Memory B cell (primary cell): Measurements from ENCODE around the gene EHMT1.
"Not testable (repeated sequence)": the region's sequence is repeated elsewhere in the genome, so short reads cannot be mapped to it uniquely, and the experiment has no call there.

Source experiments
- ATAC-seq: fragments of 150-1000 bp; cut with Tn5 transposase; 2 replicates; pipeline ENCODE4 v1.10.0; 2021; ENCODE audit warnings: low read depth, mild to moderate bottlenecking, moderate library complexity
- DNase-seq, 2 donors: peaks; one replicate each; pipeline ENCODE4 v3.0.0; 2022; ENCODE audit warnings: low spot score in 2 of 2
- H3K27ac Mint-ChIP-seq: one replicate; pipeline ENCODE4 v1.8.0; 2022; ENCODE audit warnings: mild to moderate bottlenecking, moderate library complexity, mixed read lengths
- H3K27me3 Mint-ChIP-seq: one replicate; pipeline ENCODE4 v1.8.0; 2022; ENCODE audit warnings: mixed read lengths
- H3K36me3 Mint-ChIP-seq: one replicate; pipeline ENCODE4 v1.8.0; 2022; ENCODE audit warnings: mild to moderate bottlenecking, mixed read lengths
- H3K4me1 Mint-ChIP-seq: one replicate; pipeline ENCODE4 v1.8.0; 2022; ENCODE audit warnings: mixed read lengths
- H3K4me3 Mint-ChIP-seq: one replicate; pipeline ENCODE4 v1.8.0; 2022; ENCODE audit warnings: mild to moderate bottlenecking, moderate library complexity, mixed read lengths
- H3K9me3 Mint-ChIP-seq: one replicate; pipeline ENCODE4 v1.8.0; 2022; ENCODE audit warnings: mixed read lengths

EHMT1 gene

DNA sequence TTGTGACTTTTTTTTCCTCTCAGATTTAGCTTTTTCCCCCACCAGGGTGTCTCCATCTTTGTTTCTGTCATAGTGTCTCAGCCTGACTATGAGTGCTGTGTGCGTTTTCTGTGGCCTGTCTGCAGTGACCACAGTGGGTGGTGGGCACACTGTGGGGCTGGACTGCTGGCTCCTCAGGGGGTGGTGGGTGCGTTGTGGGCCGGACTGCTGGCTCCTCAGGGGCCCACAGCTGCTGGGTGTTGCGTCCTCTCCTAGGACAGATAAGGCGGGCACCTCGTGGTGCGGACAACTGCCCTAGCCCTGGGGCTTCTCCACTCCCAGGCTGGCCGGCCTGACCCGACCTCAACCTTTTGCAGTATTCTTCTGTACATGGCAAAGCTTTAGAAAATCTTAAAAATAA, 100.4 kb downstream of the EHMT1 start:
- Mint-ChIP-seq H3K4me3 (no peak overlapping the region), H3K36me3 (peaks cover 43% of the 10 kb centered on the region)

DNA sequence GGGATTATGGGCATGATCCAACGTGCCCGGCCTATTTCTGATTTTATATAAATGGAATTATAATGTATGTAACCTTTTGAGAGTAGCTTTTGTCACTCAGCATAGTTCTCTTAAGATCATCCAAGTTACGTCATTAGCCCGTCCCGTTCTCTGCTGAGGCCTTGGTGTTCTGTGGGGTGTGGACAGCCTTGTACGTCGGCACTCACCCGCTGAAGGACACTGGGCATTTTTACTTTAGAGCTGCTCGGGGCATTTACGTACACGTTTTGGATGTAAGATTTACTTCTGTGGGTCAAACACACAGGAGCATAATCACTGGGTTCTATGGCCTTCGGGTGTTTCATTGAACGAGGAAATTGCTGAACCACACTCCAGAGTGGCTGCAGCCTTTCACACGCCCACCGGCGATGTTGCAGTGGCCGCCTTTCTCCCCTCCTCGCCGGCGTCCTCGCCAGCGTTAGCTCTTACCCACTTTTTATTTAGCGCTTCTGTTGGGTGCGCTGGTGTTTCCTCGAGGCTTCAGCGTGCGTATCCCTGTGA, 101.8 kb downstream of the EHMT1 start:
- H3K27ac Mint-ChIP-seq = no peak overlapping the region
- ATAC-seq (no peak), DNase-seq (no peak)
- H3K4me3 Mint-ChIP-seq = no peak overlapping the region
- H3K9me3 Mint-ChIP-seq = peaks cover 11% of the 10 kb centered on the region
- H3K4me1 Mint-ChIP-seq = peaks cover 29% of the 10 kb centered on the region
- H3K27me3 Mint-ChIP-seq = no peaks in the 10 kb centered on the region
- H3K36me3 Mint-ChIP-seq = peaks cover 47% of the 10 kb centered on the region

More for the DNA sequence above, 100.4 kb downstream of the EHMT1 start:
- no peak overlapping the region for H3K27ac Mint-ChIP-seq
- H3K4me1 Mint-ChIP-seq = peaks cover 28% of the 10 kb centered on the region
- ATAC-seq (no peak), DNase-seq (no peak)
- peaks cover 8% of the 10 kb centered on the region for H3K9me3 Mint-ChIP-seq
- no peaks in the 10 kb centered on the region for H3K27me3 Mint-ChIP-seq

DNA sequence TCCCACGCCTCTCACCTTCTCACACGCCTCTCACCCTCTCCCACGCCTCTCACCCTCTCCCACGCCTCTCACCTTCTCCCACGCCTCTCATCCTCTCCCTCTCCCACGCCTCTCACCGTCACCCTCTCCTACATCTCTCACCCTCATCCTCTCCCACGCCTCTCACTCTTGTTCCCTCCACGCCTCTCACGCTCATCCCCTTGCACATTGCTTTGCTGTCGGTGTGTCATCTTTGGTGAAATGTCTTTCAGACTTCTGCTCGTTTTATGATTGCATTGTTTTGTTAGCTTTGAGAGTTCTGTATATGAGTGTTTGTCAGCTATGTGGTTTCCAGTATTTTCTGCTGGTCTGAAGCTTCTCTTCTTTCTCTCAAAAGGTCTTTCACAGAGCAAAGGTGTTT, 102.7 kb downstream of the EHMT1 start:
- ATAC-seq (no peak), DNase-seq (no peak)
- Mint-ChIP-seq H3K36me3 (peaks cover 44% of the 10 kb centered on the region), H3K4me1 (peaks cover 27% of the 10 kb centered on the region), H3K27me3 (no peaks in the 10 kb centered on the region), H3K9me3 (peaks cover 8% of the 10 kb centered on the region), H3K27ac (peak overlapping the region; percentile 94), H3K4me3 (no peak overlapping the region)

DNA sequence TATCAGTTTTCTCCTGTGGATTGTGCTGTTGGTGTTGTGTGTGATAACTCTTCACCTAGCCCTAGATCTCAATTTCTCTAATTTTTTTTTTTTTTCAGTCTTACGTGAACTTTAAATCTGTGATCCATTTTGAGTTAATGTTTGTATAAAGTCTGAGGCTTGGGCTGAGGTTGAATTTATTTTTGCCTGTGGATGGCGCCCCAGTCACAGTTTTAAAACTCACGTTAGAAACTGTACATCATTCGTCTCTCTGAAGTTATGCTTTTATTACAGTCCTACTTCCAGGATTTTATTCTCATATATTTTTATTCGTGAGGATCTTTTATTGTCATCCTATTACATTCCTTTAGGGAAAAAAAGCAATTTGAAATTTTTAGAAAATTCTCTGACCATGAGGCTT, 103.1 kb downstream of the EHMT1 start:
- ATAC-seq (no peak), DNase-seq (no peak)
- Mint-ChIP-seq H3K4me1 (peaks cover 25% of the 10 kb centered on the region), H3K27me3 (no peaks in the 10 kb centered on the region), H3K36me3 (peaks cover 44% of the 10 kb centered on the region), H3K9me3 (peaks cover 7% of the 10 kb centered on the region), H3K27ac (peak overlapping the region; percentile 94), H3K4me3 (peak overlapping the region; percentile 68)

- Mint-ChIP-seq H3K27me3 (no peaks in the 10 kb centered on the region), H3K36me3 (peaks cover 47% of the 10 kb centered on the region), H3K4me3 (peak overlapping the region; percentile 68), H3K4me1 (peaks cover 27% of the 10 kb centered on the region), H3K27ac (peak overlapping the region; percentile 94), H3K9me3 (peaks cover 7% of the 10 kb centered on the region)
- ATAC-seq (no peak), DNase-seq (no peak)
Observed at GRCh38 chr9:137722481-137722880, 103.7 kb downstream of the EHMT1 start.

GRCh38 chr9:137723356-137723755, 104.6 kb downstream of the EHMT1 start:
- not testable (repeated sequence) for H3K4me3 Mint-ChIP-seq, H3K27me3 Mint-ChIP-seq, H3K9me3 Mint-ChIP-seq, DNase-seq, ATAC-seq
- Mint-ChIP-seq H3K27ac (peak overlapping the region; percentile 94), H3K36me3 (peaks cover 42% of the 10 kb centered on the region), H3K4me1 (peaks cover 28% of the 10 kb centered on the region)

- no peak for DNase-seq
Observed at GRCh38 chr9:137723783-137724445, 105.1 kb downstream of the EHMT1 start.

GRCh38 chr9:137724818-137725240, 106.0 kb downstream of the EHMT1 start:
- ATAC-seq (no peak), DNase-seq (no peak)
- Mint-ChIP-seq H3K4me3 (no peak overlapping the region), H3K36me3 (peaks cover 42% of the 10 kb centered on the region), H3K9me3 (peaks cover 3% of the 10 kb centered on the region), H3K27ac (peak overlapping the region; percentile 81), H3K4me1 (peaks cover 29% of the 10 kb centered on the region), H3K27me3 (no peaks in the 10 kb centered on the region)

More at GRCh38 chr9:137723783-137724445, 105.1 kb downstream of the EHMT1 start:
- H3K4me1 Mint-ChIP-seq = peaks cover 28% of the 10 kb centered on the region
- H3K4me3 Mint-ChIP-seq = no peak overlapping the region
- peaks cover 3% of the 10 kb centered on the region for H3K9me3 Mint-ChIP-seq
- H3K27me3 Mint-ChIP-seq = no peaks in the 10 kb centered on the region
- ATAC-seq = no peak
- H3K36me3 Mint-ChIP-seq = peaks cover 43% of the 10 kb centered on the region
- peak overlapping the region; percentile 94 for H3K27ac Mint-ChIP-seq

DNA sequence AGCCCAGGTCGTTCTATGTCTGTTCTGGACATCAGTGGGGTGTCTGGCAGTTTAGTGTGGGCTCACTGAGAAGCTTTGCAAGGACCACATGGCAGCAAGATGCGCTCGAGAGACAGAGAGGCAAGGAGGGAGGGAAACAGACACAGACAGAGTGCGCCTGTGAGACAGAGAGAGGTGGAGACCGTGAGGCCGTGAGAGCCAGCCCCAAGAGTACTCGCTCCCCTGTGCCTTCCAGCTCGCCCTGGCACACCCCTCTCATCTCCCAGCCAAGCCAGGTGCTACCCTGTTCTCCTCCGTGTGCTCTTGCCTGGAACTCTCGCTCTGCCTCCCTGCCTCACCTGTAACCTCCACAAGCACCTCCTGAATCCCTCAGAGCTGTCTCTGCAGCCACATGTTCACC, 106.8 kb downstream of the EHMT1 start:
- no peak overlapping the region for H3K27ac Mint-ChIP-seq
- DNase-seq = no peak
- peaks cover 31% of the 10 kb centered on the region for H3K4me1 Mint-ChIP-seq
- no peak for ATAC-seq
- no peaks in the 10 kb centered on the region for H3K27me3 Mint-ChIP-seq
- H3K36me3 Mint-ChIP-seq = peaks cover 42% of the 10 kb centered on the region
- peaks cover 3% of the 10 kb centered on the region for H3K9me3 Mint-ChIP-seq
- H3K4me3 Mint-ChIP-seq = no peak overlapping the region

DNA sequence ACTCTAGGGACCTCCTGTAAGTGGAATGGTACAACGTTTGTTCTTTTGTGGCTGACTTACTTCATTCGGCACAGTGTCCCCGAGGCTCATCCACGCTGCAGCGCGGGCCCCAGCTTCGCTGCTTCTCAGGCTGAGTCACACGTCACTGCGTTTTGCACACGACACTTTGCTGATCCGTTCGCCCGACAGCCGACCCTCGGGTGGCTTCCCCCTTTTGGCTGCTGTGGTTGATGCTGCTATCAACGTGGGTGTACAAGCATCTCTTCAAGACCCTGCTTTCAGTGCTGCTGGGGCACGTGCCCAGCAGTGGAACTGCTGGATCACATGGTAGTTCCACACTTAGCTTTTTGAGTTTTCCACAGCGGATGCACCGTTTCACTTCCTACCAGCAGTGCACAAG, 107.5 kb downstream of the EHMT1 start:
- H3K27me3 Mint-ChIP-seq, DNase-seq, H3K27ac Mint-ChIP-seq, H3K4me3 Mint-ChIP-seq, H3K9me3 Mint-ChIP-seq: not testable (repeated sequence)
- ATAC-seq = peak; percentile 95
- peaks cover 41% of the 10 kb centered on the region for H3K36me3 Mint-ChIP-seq
- peaks cover 30% of the 10 kb centered on the region for H3K4me1 Mint-ChIP-seq

- H3K4me3 Mint-ChIP-seq = no peak overlapping the region
- ATAC-seq = no peak
Observed at GRCh38 chr9:137726764-137727163, 108.0 kb downstream of the EHMT1 start.

GRCh38 chr9:137727716-137728115, 108.9 kb downstream of the EHMT1 start:
- DNase-seq = no peak
- Mint-ChIP-seq H3K4me3 (no peak overlapping the region), H3K4me1 (peaks cover 21% of the 10 kb centered on the region), H3K9me3 (peaks cover 3% of the 10 kb centered on the region), H3K27me3 (no peaks in the 10 kb centered on the region), H3K27ac (no peak overlapping the region), H3K36me3 (peaks cover 37% of the 10 kb centered on the region)
- ATAC-seq = no peak

More at GRCh38 chr9:137726764-137727163, 108.0 kb downstream of the EHMT1 start:
- no peaks in the 10 kb centered on the region for H3K27me3 Mint-ChIP-seq
- peaks cover 37% of the 10 kb centered on the region for H3K36me3 Mint-ChIP-seq
- H3K27ac Mint-ChIP-seq = no peak overlapping the region
- DNase-seq = no peak
- peaks cover 3% of the 10 kb centered on the region for H3K9me3 Mint-ChIP-seq
- H3K4me1 Mint-ChIP-seq = peaks cover 27% of the 10 kb centered on the region

GRCh38 chr9:137728444-137729311, 109.9 kb downstream of the EHMT1 start:
- Mint-ChIP-seq H3K36me3 (peaks cover 46% of the 10 kb centered on the region), H3K27ac (no peak overlapping the region), H3K4me1 (peaks cover 20% of the 10 kb centered on the region), H3K9me3 (peaks cover 3% of the 10 kb centered on the region), H3K4me3 (no peak overlapping the region), H3K27me3 (no peaks in the 10 kb centered on the region)
- DNase-seq (no peak), ATAC-seq (no peak)
